UCSD-AML1 (cell line): ENCODE results near the gene NPIPA5.
"Not testable (repeated sequence)": the region's sequence is repeated elsewhere in the genome, so short reads cannot be mapped to it uniquely, and the experiment has no call there.

Experiments
- DNase-seq: peaks from one replicate; lab custom pipeline; 2025; ENCODE audit not compliant: unreplicated experiment; lab: John Stamatoyannopoulos, UW

Gene NPIPA5

GRCh38 chr16:15393025-15393424 is 14.9 kb upstream of the NPIPA5 start:
- not testable (repeated sequence) for DNase-seq

- not testable (repeated sequence) for DNase-seq
Measured at GRCh38 chr16:15389916-15390315, 11.8 kb upstream of the NPIPA5 start.

DNA sequence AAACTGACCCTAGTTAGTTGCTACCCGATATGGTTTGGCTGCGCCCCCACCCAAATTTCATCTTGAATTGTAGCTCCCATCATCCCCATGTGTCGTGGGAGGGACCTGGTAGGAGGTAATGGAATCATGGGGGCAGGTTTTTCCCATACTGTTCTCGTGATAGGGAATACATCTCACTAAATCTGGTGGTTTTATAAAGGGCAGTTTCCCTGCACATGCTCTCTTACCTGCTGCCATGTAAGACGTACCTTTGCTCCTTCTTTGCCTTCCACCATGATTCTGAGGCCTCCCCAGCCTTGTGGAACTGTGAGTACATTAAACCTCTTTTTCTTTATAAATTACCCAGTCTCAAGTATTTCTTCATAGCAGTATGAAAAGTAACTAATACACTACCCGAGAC is 10.0 kb upstream of the NPIPA5 start:
- not testable (repeated sequence) for DNase-seq

DNA sequence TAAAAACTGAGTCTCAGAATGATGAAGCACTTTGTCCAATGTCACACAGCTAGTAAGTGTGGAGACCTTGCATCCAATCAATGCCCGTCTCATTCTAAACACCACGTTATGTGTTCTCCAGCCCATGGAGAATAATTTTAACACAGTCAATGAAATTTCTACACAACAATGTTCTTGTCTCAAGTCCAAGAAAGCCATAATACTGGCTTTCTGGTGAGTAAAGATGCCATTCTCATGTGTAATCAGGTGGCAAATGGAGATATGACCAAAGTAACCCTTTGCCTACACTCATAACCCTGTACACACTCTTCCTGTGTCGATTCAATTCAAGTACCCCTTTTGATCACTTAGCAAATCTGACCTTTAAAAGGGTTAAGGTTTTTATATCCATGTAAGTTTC is 4.7 kb upstream of the NPIPA5 start:
- DNase-seq: not testable (repeated sequence)

- DNase-seq: not testable (repeated sequence)
Measured at GRCh38 chr16:15357495-15357894, 20.6 kb downstream of the NPIPA5 start.

GRCh38 chr16:15354846-15355245 is 23.2 kb downstream of the NPIPA5 start:
- not testable (repeated sequence) for DNase-seq

DNA sequence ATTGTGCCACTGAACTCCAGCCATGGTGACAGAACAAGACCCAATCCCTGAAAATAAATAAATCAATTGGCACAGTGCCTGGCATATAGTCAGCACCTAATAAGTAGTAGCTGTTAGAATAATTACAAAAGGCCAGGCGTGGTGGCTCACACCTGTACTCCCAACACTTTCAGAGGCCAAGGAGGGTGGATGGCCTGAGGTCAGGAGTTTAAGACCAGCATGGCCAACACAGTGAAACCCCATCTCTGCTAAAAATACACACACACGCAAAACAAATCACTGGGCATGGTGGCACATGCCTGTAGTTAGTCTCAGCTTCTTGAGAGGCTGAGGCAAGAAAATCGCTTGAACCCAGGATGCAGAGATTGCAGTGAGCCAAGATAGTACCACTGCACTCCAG is 25.2 kb downstream of the NPIPA5 start:
- DNase-seq: not testable (repeated sequence)

GRCh38 chr16:15351745-15352144 is 26.3 kb downstream of the NPIPA5 start:
- DNase-seq: not testable (repeated sequence)

DNA sequence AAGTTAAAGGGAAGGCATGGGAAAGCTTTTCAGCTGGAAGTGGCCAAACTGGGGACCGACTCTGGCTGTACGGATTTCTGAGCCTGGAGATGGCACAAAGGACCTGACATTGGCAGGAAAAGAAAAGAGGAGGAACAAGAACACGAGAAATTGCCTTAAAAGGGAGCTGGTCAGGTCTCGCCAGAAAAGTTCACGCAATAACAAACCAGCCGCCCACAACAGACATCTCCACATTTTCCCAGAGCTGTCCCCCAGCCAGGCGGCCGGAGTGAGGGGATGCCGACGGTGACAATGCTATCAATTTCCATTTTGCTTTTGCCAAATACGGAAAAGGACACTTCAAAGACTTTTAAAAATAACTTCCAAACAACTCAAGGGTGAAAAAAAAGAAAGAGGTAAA is 26.8 kb downstream of the NPIPA5 start:
- DNase-seq: not testable (repeated sequence)

DNA sequence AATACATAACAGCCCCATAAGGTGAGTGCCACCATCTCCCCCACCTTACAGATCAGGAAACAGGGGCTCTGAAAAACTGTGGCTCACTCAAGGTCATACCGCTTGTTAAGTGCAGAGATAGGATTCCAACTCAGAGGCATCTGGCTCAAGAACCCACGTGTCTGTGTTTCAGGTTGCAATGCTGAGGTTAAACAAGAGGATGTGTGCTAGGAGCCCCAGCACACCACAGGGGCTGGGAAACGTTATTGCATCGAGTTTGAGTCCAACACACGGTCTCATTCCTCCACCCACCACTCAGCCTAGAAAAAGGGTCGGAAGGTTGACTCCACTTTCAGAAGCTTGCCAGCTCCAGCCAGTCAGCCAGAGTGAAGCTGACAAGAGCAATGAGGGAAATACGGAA is 29.4 kb downstream of the NPIPA5 start:
- DNase-seq: not testable (repeated sequence)

DNA sequence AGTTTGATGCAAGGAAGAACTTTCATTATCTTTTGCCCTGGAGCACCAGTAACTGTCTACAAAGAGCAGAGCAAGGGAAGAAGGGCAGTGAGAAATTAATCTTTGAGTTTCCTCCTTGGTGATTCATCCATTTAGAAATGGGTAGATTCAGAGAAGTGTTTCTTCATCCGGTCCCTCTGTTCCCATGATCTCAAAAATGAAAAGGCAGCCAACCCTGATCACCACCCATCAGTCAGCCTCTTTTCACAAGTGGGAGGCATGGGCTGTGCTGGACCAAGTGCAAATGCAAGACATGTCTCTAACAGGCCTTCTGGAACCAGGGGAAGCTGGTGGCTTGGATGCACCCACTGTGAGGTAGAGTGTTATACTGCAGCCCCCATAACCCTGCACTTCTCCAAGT is 35.8 kb downstream of the NPIPA5 start:
- not testable (repeated sequence) for DNase-seq

DNA sequence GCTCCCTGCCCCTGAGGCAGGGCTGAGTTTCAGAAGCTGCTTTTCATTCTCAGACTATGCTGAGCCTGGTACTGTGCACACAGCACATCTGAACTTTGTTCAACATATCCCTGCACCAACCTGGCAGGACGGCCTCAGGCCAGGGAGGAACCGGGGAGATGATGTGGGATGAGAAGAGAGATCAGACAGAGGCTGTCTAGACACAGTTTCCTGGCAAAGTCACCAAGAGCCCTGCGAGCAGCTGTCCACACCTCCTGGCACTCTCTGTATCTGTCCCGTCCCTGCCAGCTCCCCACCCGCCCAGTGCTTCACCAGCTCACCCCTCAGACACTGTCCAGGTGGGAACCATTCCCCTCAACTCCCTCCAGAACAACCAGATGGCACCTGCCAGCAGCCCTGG is 39.1 kb downstream of the NPIPA5 start:
- DNase-seq: not testable (repeated sequence)

- not testable (repeated sequence) for DNase-seq
Measured at GRCh38 chr16:15337974-15338605, 40.0 kb downstream of the NPIPA5 start.

- DNase-seq: not testable (repeated sequence)
Measured at GRCh38 chr16:15335609-15336008, 42.5 kb downstream of the NPIPA5 start.

DNA sequence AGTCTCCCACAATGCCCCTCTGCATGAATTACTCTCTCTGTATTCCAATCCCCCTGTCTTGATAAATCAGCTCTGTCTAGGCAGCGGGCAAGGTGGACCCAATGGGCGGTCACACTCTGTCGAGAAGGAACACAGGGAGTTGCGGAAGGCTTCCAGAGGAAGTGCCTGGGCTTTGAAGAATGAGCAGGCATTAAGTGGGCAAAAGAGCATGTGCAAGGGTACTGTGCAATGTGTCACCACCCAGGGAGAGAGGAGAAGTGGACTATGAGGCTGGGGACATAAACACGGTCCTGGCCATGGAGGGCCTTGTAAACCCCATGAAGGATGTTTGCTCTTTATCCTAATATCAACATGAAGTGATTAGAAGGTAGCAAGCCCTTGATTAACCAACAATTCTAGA is 44.1 kb downstream of the NPIPA5 start:
- DNase-seq: not testable (repeated sequence)

DNA sequence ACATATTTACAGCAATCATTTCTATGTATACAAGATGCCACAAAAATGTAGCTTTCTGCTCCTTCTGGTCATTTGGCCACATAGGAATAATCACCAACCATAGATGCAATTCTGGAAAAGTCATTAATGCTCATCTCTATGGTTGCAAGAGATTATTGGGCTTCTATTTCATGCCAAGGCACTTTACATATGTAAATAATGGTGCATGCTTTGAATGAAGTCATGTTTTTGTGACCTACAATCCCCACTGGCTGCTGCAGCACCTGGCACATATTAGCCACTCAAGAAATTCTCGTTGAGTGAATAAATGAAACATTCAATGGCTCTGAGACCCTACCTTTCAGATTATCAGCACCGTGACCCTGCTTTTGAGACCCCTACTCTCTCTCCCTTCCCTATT is 47.1 kb downstream of the NPIPA5 start:
- DNase-seq: not testable (repeated sequence)

- not testable (repeated sequence) for DNase-seq
Measured at GRCh38 chr16:15324954-15325353, 53.1 kb downstream of the NPIPA5 start.

GRCh38 chr16:15323373-15323772 is 54.7 kb downstream of the NPIPA5 start:
- DNase-seq: not testable (repeated sequence)

DNA sequence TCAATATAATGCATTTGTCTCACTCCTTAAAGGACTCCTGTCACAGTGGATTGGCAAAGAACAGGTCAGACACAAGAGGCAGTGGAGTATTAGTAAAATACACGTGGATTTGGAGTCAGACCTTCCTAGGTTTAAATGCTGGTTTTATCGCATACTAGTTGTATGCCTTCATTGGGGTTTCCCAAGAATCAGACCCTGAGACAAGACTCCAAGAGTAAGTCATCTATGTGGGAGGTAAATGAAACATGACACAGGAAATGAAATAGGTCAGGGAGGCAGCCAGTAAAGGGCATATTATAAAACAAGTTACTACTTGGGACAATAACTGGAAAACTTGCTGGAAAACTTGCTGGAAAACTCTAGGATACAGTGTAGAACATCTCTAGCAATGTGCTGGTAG is 56.9 kb downstream of the NPIPA5 start:
- not testable (repeated sequence) for DNase-seq

DNA sequence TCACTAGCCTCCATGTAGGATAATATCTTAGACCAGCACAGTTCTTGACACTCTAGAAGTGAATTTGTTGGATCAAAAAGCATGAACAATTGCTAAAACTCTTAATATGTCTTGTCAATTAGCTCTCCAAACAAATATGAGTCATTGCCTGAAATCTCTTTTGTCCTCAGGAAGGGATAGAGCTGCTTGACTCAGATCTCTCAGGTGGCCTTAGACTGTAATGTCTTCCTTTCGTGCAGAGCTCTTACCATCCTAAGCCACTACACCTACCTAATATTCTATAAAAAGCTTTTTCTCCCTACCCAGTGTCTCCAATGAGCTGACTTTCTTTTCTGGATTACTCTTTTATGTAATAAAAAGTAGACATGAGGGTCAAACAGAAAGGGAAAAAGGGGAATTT is 63.5 kb downstream of the NPIPA5 start:
- not testable (repeated sequence) for DNase-seq
